ENCODE measurements around the gene ADAT3.

DNA sequence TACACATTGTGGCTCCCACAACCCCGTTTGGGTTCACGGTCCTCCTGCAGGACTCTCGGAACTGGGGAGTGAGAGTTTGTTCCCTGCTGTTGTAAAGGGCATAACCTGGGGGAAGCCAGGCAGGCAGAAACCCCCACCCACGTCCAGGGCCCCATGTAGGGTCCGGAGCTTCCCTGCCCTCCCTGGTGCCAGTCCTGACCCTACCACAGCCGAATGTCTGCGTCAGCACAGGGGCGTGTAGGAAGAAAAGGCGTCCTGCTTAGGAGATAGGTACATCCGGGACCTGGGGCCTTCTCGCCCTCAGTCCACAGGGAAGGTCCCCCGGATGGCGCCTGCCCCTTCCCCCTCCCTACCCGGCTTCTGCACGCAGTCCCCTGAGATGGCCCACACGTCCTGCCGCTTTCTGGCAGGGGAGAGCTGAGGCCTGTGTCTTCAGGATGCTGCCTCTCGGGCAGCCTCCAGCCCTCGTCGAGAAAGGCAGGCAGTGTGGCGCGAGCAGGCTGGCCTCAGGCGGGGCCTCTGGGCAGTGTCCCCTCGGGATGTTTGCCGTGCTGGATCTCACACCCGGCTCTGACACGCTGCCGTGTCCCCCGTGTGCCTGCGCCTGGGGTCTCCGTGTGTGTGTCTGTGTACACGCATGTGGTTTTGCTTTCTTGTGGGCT lies 54.9 kb downstream of the ADAT3 start:
- no peak for TF ChIP-seq EZH2phosphoT487 (IDR thresholded peaks at IDR 0.05; ENCODE audit: borderline replicate concordance, low read length)
- TF ChIP-seq, protein P1, sequence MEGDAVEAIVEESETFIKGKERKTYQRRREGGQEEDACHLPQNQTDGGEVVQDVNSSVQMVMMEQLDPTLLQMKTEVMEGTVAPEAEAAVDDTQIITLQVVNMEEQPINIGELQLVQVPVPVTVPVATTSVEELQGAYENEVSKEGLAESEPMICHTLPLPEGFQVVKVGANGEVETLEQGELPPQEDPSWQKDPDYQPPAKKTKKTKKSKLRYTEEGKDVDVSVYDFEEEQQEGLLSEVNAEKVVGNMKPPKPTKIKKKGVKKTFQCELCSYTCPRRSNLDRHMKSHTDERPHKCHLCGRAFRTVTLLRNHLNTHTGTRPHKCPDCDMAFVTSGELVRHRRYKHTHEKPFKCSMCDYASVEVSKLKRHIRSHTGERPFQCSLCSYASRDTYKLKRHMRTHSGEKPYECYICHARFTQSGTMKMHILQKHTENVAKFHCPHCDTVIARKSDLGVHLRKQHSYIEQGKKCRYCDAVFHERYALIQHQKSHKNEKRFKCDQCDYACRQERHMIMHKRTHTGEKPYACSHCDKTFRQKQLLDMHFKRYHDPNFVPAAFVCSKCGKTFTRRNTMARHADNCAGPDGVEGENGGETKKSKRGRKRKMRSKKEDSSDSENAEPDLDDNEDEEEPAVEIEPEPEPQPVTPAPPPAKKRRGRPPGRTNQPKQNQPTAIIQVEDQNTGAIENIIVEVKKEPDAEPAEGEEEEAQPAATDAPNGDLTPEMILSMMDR (IDR thresholded peaks at IDR 0.05; ENCODE audit: low read depth, low read length, poor library complexity, severe bottlenecking) = no peak
